GM10248 (cell line): ENCODE results near the gene AKAP5.

Source experiments
- CTCF ChIA-PET: fragments of 300-600 bp; sonication (Branson Sonifier 250); formaldehyde crosslinking; extraction: SDS; loops from one replicate; lab custom pipeline; 2021; ENCODE audit warnings: antibody characterized with exemption; lab: Yijun Ruan, JAX
- POLR2A ChIA-PET: fragments of 350-650 bp; sonication (Branson Sonifier 250); formaldehyde crosslinking; extraction: SDS; loops from one replicate; lab custom pipeline; 2020; ENCODE audit warnings: antibody characterized with exemption; lab: Yijun Ruan, JAX
- DNase-seq: peaks from one replicate; pipeline ENCODE4 v3.0.0; 2012; ENCODE audit errors: extremely low spot score
- TF ChIP-seq, protein P1 (sequence below): IDR thresholded peaks from 2 replicates; pipeline ENCODE4 v1.5.1; 2012; ENCODE audit warnings: mild to moderate bottlenecking, low read depth; ENCODE audit errors: extremely low read depth, missing control alignments, control extremely low read depth

The AKAP5 gene

DNA sequence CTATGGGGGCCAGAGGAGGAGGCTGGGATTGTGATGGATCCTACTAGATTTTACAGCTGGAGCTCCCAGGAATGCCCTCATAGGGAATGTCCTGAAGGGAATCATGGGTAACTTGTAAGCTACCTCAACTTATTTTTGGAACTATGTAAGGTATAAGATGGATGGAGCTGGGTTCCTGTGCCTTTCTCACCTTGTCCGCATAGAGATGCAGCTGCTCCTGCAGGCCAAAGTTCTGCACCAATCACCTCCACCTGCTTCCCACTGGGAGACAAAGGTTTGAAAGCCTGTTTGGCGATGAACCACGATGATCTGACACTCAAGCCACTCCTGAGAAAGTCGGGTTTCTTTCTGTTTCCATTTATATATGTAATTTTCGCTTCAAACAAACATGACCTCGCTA, 648 bp upstream of the AKAP5 start:
- CTCF ChIA-PET, result interaction anchor here (1.0 to 3.6 kb wide), 5 partner anchors 16 to 39 kb away, joined by 3 to 25 read pairs (median 6); partner anchors contain the start of gene ZBTB25
- no peak for DNase-seq
- TF ChIP-seq, protein P1, sequence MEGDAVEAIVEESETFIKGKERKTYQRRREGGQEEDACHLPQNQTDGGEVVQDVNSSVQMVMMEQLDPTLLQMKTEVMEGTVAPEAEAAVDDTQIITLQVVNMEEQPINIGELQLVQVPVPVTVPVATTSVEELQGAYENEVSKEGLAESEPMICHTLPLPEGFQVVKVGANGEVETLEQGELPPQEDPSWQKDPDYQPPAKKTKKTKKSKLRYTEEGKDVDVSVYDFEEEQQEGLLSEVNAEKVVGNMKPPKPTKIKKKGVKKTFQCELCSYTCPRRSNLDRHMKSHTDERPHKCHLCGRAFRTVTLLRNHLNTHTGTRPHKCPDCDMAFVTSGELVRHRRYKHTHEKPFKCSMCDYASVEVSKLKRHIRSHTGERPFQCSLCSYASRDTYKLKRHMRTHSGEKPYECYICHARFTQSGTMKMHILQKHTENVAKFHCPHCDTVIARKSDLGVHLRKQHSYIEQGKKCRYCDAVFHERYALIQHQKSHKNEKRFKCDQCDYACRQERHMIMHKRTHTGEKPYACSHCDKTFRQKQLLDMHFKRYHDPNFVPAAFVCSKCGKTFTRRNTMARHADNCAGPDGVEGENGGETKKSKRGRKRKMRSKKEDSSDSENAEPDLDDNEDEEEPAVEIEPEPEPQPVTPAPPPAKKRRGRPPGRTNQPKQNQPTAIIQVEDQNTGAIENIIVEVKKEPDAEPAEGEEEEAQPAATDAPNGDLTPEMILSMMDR, result no peak
- POLR2A ChIA-PET, result no interaction called here

DNA sequence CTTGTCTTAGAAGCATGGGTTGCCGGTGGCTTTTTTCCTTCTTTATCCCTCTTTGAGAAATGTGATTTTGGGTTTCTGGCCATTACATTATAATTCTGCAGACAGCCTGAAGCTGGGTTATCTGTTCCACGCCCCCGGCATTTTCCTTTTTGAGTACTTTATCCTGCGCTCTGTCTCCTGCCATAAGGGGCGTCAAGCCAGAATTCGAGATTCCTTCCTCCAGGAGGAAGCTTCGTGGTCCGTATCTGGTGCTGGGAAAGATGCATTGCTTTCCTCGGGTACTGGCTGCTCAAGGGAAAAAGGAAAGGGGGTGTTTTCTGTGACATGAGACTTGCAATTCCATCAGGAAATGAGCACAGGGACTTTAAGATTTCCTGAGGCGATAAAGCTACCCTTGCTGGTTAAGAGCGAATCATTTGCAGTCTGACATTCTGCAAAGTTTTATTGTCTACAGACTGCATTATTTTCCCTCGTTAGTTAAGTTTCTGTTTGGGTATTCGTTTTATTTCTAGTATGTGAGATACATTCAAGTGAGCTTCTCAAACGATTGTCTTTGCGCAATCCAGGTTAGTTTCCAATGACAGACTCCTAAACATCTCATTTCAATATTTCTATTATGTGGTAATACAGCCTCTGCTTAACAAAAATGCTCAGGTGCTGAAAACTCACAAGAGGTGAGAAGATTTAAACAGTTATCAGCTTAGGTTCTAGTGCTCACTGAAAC, 694 bp downstream of the AKAP5 start:
- POLR2A ChIA-PET, result interaction anchor here (0.5 kb wide), 1 partner anchor 32 kb away, joined by 4 read pairs; no protein-coding TSS in a partner anchor
- TF ChIP-seq, protein P1, result no peak
- CTCF ChIA-PET, result interaction anchor here (1.1 to 2.5 kb wide), 5 partner anchors 9 to 123 kb away, joined by 4 to 19 read pairs (median 7); no protein-coding TSS in a partner anchor
- DNase-seq, result no peak

DNA sequence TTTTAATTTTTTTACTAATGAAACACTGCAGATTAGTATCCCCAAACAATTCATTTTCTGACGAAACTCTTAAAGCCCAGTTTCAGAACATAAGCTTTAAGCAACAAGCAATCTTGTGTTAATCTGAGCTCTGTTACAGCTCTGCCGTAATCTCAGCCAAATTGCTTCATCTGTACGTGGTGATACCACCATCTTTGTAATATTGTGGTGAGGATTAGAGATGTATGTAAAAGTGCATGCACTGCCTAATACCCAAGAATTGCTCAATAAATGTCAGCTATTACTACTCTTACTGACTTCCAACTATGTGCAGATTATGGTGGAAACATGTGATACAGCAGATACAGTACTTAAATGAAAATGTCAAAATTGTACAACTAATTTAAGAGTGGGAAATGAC, 1.8 kb downstream of the AKAP5 start:
- DNase-seq, result no peak
- TF ChIP-seq, protein P1, result no peak
- POLR2A ChIA-PET, result no interaction called here
- CTCF ChIA-PET, result interaction anchor here (1.0 to 2.5 kb wide), 4 partner anchors 10 to 124 kb away, joined by 3 to 19 read pairs (median 9); no protein-coding TSS in a partner anchor

DNA sequence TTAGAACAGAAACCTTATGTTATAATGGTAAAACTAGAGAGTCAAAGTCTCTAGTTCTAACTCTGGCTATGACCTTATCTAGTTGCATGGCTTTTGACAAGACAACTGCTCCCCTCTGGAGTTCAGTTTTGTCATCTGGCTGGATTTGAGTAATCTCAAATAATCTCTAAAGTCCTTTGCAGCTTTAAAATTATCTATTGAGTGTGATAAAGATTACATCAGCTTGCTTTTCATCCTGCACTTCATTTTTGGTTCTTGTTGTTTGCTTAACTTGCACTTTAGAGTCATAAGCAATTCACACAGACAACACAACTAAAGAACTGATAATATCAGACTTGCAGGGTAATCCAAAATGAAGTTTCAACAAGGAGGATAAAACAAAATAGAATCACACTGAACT, 2.3 kb downstream of the AKAP5 start:
- TF ChIP-seq, protein P1, result no peak
- POLR2A ChIA-PET, result interaction anchor here (0.5 kb wide), 1 partner anchor 80 kb away, joined by 3 read pairs; the partner anchor contains the start of gene MTHFD1
- CTCF ChIA-PET, result interaction anchor here (1.0 to 2.5 kb wide), 3 partner anchors 9 to 38 kb away, joined by 3 to 19 read pairs (median 13); no protein-coding TSS in a partner anchor
- DNase-seq, result no peak

DNA sequence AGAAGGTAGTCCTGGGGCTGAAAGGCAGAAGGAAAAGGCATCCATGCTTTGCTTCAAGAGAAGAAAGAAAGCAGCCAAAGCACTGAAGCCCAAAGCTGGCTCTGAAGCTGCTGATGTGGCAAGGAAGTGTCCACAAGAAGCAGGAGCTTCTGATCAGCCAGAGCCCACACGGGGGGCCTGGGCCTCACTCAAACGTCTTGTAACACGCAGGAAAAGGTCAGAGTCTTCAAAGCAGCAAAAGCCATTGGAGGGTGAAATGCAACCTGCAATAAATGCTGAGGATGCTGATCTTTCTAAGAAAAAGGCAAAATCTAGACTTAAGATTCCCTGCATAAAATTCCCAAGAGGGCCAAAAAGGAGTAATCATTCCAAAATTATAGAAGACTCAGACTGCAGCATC, 3.2 kb downstream of the AKAP5 start:
- ChIA-PET POLR2A (no interaction called here), CTCF (interaction anchor here (1.3 to 3.8 kb wide), 3 partner anchors 10 to 72 kb away, joined by 4 to 18 read pairs (median 7); partner anchors contain the start of gene HSPA2)
- TF ChIP-seq, protein P1, result no peak
- no peak for DNase-seq

DNA sequence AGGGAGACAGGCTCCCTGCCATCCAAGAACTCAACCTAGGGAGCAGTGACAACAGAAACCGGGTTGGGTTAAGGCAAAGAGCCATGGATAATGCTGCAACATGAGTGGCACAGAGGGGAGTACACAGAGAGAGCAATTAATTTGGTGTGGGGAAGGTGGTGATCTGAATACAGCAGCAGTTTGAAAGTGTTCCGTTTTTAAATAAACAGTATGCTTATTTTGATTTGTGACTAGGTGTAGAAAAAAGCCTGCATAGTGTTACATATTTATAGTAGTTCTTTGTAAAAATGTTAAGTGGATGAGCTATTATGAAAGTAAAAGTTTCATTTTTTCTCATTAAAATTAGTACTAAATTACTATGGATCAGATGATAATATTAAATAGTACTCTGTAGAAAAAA, 8.7 kb downstream of the AKAP5 start:
- TF ChIP-seq, protein P1, result no peak
- ChIA-PET CTCF (interaction anchor here (1.0 to 8.0 kb wide), 3 partner anchors 9 to 130 kb away, joined by 3 to 57 read pairs (median 4); no protein-coding TSS in a partner anchor), POLR2A (no interaction called here)
- DNase-seq, result no peak
